ENCODE results near the gene SGPP2.

- TF ChIP-seq CTCF (optimal IDR thresholded peaks at IDR 0.05 in 1 of 3, IDR thresholded peaks at IDR 0.05 in 1 of 3, conservative IDR thresholded peaks at IDR 0.05 in 1 of 3; ENCODE audit: extremely low read depth in 1 of 3, insufficient read depth in 2 of 3, low read length in 3 of 3) (no peak), EZH2 (IDR thresholded peaks at IDR 0.05; ENCODE audit: low read length) (no peak)
Measured at GRCh38 chr2:222532315-222532714, 108.0 kb downstream of the SGPP2 start.
